ENCODE results near the gene AK5. TPM values are rescaled to one million over a fixed set of nuclear protein-coding genes. Genes with fewer than 3 reads are reported as not detected.

Gene AK5
- total and polyA plus RNA-seq, 2 of the 13 experiments (the other 11 are each of a cell fraction or from before 2014, with no cell fraction given): not detected

DNA sequence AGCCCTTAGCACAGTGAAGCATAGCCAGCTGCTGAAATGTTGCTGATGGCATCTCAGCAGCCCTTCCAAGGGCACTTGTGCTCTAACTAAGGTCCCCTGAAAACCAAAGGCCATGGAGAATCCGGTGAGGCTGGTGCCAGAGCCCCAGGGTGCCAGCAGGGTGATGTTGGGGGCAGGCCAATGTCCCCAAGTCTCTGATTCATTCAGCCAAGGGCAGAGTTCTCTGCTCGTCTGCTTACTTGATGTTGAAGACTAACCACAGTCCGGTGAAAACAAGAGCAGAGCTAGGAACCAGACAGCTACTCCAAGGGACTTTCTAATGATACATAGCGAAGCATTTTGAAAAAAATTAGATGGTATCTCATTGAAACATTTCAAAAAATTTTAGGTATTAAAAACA lies 250.8 kb downstream of the AK5 start:
- no peaks in the 10 kb centered on the region; a peak in 1 of 5 replicates for H3K27me3 ChIP-seq (ENCODE audit: control insufficient read depth in 1 of 2, insufficient read depth in 2 of 2, low read length in 2 of 2)
- 10% methylated on average over 3 of the region's 4 CpGs for WGBS (ENCODE audit: low lambda C conversion rate)
- H4K20me1 ChIP-seq (ENCODE audit: insufficient read depth, low read length): no peaks in the 10 kb centered on the region
- in situ Hi-C loops (cut with HindIII; ENCODE audit: extremely low pct_ligation_motif_present, low pct_unique_long_range_greater_than_20kb): no loop called here
- TF ChIP-seq ZNF577 (CRISPR knock-in tag; IDR thresholded peaks at IDR 0.05; ENCODE audit: borderline replicate concordance, low read depth) (no peak), ATF7 (IDR thresholded peaks at IDR 0.05) (no peak), ATF7 (CRISPR knock-in tag; IDR thresholded peaks at IDR 0.05) (no peak)
- no peak for ATAC-seq
- no peak for DNase-seq (ENCODE audit: low spot score)
- H3K4me1 ChIP-seq (ENCODE audit: insufficient read depth, low read length): peaks cover 17% of the 10 kb centered on the region
- no peak for FAIRE-seq
- BruUV-seq (replicated peaks): no TSS peak
- H2AFZ ChIP-seq (ENCODE audit: low read length): no peak overlapping the region
- no peak overlapping the region for H3K4me2 ChIP-seq (ENCODE audit: low read depth, low read length)
- no peaks in the 10 kb centered on the region for H3K36me3 ChIP-seq (replicated peaks in 1 of 2; ENCODE audit: control insufficient read depth in 1 of 2, insufficient read depth in 2 of 2, low read length in 2 of 2)
- ChIA-PET CTCF (ENCODE audit: low intra/inter-chr PET ratio, low total read pairs) (interaction anchor here (2.2 kb wide), 1 partner anchor 384 kb away, joined by 9 read pairs; no protein-coding TSS in a partner anchor), POLR2A (no interaction called here)
- no peaks in the 10 kb centered on the region for H3K79me2 ChIP-seq (ENCODE audit: insufficient read depth, low read length)
- H3K9me3 ChIP-seq (ENCODE audit: low read length): no peaks in the 10 kb centered on the region
- no peak overlapping the region for H3K9ac ChIP-seq (ENCODE audit: insufficient read depth, low read depth, low read length)
- intact Hi-C loops (cut with micrococcal nuclease; ENCODE audit: unreplicated experiment): loop anchor here (2.0 kb wide), 1 partner anchor 384 kb away; no protein-coding TSS in a partner anchor
- no peak overlapping the region for H3K4me3 ChIP-seq (replicated peaks in 1 of 3; ENCODE audit: insufficient read depth in 1 of 3, low read depth in 2 of 3, low read length in 3 of 3)
- no peak overlapping the region for H3K27ac ChIP-seq (ENCODE audit: extremely low read length, insufficient read depth, low read length)

DNA sequence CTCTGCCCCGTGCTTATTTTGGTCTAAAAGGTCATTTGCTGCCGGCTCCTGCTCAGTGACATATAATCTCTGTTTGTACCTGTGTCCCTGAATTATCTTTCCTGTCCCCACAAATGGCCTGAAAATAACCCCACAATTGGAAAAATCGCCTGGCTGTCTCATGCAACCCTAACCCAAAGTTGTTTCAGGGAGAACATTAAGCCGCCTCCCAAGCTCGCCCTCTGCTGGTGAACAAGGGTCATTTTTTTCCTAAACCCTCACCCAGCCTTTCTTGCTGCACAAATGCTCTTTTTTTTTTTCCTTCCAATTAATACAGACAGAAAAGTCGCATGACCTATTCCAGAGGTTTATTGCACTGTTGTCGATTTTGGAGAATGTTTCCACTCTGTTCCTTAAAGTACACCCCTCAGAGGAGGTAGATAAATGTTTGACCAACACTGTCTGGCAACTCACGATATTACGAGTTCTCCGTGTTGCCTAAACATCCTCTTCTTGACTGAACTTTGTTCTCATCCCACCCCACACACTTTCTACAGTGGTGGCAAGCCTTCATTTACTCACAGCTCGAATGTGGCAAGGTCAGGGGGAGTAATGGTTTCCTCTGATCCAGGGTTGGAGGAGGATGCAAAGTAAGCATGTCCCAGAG lies 252.0 kb downstream of the AK5 start:
- DNase-seq (ENCODE audit: low spot score) (peak; percentile 40), ATAC-seq (peak; percentile 79), FAIRE-seq (peak; percentile 85)
- no peaks in the 10 kb centered on the region for H3K9me3 ChIP-seq (ENCODE audit: low read length)
- peaks cover 20% of the 10 kb centered on the region for H3K4me1 ChIP-seq (ENCODE audit: insufficient read depth, low read length)
- H3K27ac ChIP-seq (ENCODE audit: extremely low read length, insufficient read depth, low read length): no peak overlapping the region
- WGBS (ENCODE audit: low lambda C conversion rate): 8% methylated on average over 11 of the region's 11 CpGs
- H3K4me3 ChIP-seq (replicated peaks in 1 of 3; ENCODE audit: insufficient read depth in 1 of 3, low read depth in 2 of 3, low read length in 3 of 3): peak overlapping the region in 1 of 3 experiments; percentile 17; a peak in 1 of 6 replicates
- intact Hi-C loops (cut with micrococcal nuclease; ENCODE audit: unreplicated experiment) (loop anchor here (2.0 kb wide), 1 partner anchor 385 kb away; no protein-coding TSS in a partner anchor), in situ Hi-C loops (cut with HindIII; ENCODE audit: extremely low pct_ligation_motif_present, low pct_unique_long_range_greater_than_20kb) (no loop called here)
- H4K20me1 ChIP-seq (ENCODE audit: insufficient read depth, low read length): no peaks in the 10 kb centered on the region
- no peaks in the 10 kb centered on the region; a peak in 1 of 5 replicates for H3K27me3 ChIP-seq (ENCODE audit: control insufficient read depth in 1 of 2, insufficient read depth in 2 of 2, low read length in 2 of 2)
- H2AFZ ChIP-seq (ENCODE audit: low read length): peak overlapping the region; percentile 87
- peak overlapping the region; percentile 73 for H3K4me2 ChIP-seq (ENCODE audit: low read depth, low read length)
- BruUV-seq (replicated peaks): no TSS peak
- H3K36me3 ChIP-seq (replicated peaks in 1 of 2; ENCODE audit: control insufficient read depth in 1 of 2, insufficient read depth in 2 of 2, low read length in 2 of 2): no peaks in the 10 kb centered on the region
- CTCF ChIA-PET (ENCODE audit: low intra/inter-chr PET ratio, low total read pairs): interaction anchor here (1.1 to 2.2 kb wide), 2 partner anchors 367 to 386 kb away, joined by 3 to 9 read pairs; no protein-coding TSS in a partner anchor
- H3K9ac ChIP-seq (ENCODE audit: insufficient read depth, low read depth, low read length): 0 out of 2 replicates have a peak overlapping the region, but pooled peaks have one; percentile 38
- no peaks in the 10 kb centered on the region for H3K79me2 ChIP-seq (ENCODE audit: insufficient read depth, low read length)
- POLR2A ChIA-PET: no interaction called here
- TF ChIP-seq ZMAT3 (CRISPR knock-in tag; conservative IDR thresholded peaks at IDR 0.05) (no peak), STAG1 (CRISPR knock-in tag; IDR thresholded peaks at IDR 0.05) (peak; percentile 61), HNF4A (CRISPR knock-in tag; IDR thresholded peaks at IDR 0.05) (peak; percentile 49), JUN (CRISPR knock-in tag; IDR thresholded peaks at IDR 0.05) (no peak), SMC3 (IDR thresholded peaks at IDR 0.05; ENCODE audit: low read length) (peak; percentile 55; the same call in 1 of the 2 replicates), XRCC5 (optimal IDR thresholded peaks at IDR 0.05; ENCODE audit: low read length) (peak; percentile 42), RAD21 (CRISPR knock-in tag; IDR thresholded peaks at IDR 0.05) (0 out of 2 replicates have a peak, but pooled peaks have one; percentile 16)
- TF ChIP-seq, protein P1, sequence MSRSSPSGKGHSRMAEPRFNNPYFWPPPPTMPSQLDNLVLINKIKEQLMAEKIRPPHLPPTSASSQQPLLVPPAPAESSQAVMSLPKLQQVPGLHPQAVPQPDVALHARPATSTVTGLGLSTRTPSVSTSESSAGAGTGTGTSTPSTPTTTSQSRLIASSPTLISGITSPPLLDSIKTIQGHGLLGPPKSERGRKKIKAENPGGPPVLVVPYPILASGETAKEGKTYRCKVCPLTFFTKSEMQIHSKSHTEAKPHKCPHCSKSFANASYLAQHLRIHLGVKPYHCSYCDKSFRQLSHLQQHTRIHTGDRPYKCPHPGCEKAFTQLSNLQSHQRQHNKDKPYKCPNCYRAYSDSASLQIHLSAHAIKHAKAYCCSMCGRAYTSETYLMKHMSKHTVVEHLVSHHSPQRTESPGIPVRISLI (CRISPR knock-in tag; IDR thresholded peaks at IDR 0.05; ENCODE audit: borderline replicate concordance): peak; percentile 25; the same call in 1 of the 2 replicates
- TF ChIP-seq, protein P2, sequence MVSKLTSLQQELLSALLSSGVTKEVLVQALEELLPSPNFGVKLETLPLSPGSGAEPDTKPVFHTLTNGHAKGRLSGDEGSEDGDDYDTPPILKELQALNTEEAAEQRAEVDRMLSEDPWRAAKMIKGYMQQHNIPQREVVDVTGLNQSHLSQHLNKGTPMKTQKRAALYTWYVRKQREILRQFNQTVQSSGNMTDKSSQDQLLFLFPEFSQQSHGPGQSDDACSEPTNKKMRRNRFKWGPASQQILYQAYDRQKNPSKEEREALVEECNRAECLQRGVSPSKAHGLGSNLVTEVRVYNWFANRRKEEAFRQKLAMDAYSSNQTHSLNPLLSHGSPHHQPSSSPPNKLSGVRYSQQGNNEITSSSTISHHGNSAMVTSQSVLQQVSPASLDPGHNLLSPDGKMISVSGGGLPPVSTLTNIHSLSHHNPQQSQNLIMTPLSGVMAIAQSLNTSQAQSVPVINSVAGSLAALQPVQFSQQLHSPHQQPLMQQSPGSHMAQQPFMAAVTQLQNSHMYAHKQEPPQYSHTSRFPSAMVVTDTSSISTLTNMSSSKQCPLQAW (CRISPR knock-in tag; IDR thresholded peaks at IDR 0.05): 0 out of 2 replicates have a peak, but pooled peaks have one; percentile 28
